K562 (cell line): ENCODE measurements around the gene UBE2H. TPM values are rescaled to one million over a fixed set of nuclear protein-coding genes. Genes with fewer than 3 reads are reported as not detected.

Experiments used
- BHLHE40 ChIP-seq: IDR thresholded peaks from 2 replicates; pipeline ENCODE4 v1.6.1; 2011; ENCODE audit warnings: low read length, improper control_type of control experiment
- DDX20 ChIP-seq: fragments of 450-650 bp; IDR thresholded peaks from 2 replicates; pipeline ENCODE4 v1.6.1; 2016; ENCODE audit warnings: missing genetic modification characterization, low read depth, mild to moderate bottlenecking, missing compliant biosample characterization, moderate library complexity
- ERF ChIP-seq: fragments of 450-650 bp; formaldehyde crosslinking; IDR thresholded peaks from 2 replicates; pipeline ENCODE4 v1.4.0; 2020; ENCODE audit warnings: mild to moderate bottlenecking, mixed read lengths
- NCOA6 ChIP-seq: fragments of 450-650 bp; IDR thresholded peaks from 2 replicates; pipeline ENCODE4 v1.6.1; 2017; ENCODE audit warnings: mild to moderate bottlenecking
- polyA plus RNA-seq, 8 experiments: library from polyadenylated mRNA; depleted of rRNA in 4 of 8; stranded (reverse) in 5 of 8; unstranded in 3 of 8; fragments of >200 nt; fragmentation: Nextera tagmentation in 2 of 8; fragmentation: Illumina TruSeq in 1 of 8; extraction: Ambion mirVana in 2 of 8; extraction: Trizol in 1 of 8; gene quantifications; 2 replicates each; pipeline versions ENCODE4 v1.2.1 to v1.2.3, GENCODE V29; 2011 to 2014; ENCODE audit warnings: inconsistent platforms in 1 of 8, missing spikeins in 1 of 8
- total RNA-seq, 7 experiments: library from RNA; depleted of rRNA in 6 of 7; stranded (reverse); fragments of >200 nt in 6 of 7; fragmentation: Illumina TruSeq in 2 of 7; extraction: Trizol in 2 of 7; gene quantifications; 2 replicates each; pipeline versions ENCODE4 v1.2.1 to v1.2.3, GENCODE V29; 2011 to 2021; ENCODE audit warnings: low replicate concordance in 1 of 7
- TF ChIP-seq, protein P1 (sequence below), 2 experiments: fragments of 450-650 bp; formaldehyde crosslinking in 1 of 2; IDR thresholded peaks; 2 replicates each; pipeline versions ENCODE4 v1.4.0 to v1.6.1; 2014 to 2020; ENCODE audit warnings: mild to moderate bottlenecking in 2 of 2, borderline replicate concordance in 1 of 2, low read depth in 1 of 2
- TF ChIP-seq, protein P2 (sequence below): fragments of 450-650 bp; IDR thresholded peaks from 2 replicates; pipeline ENCODE4 v1.6.1; 2016; ENCODE audit warnings: mild to moderate bottlenecking
- TF ChIP-seq, protein P3 (sequence below): sonication (generic); formaldehyde crosslinking; IDR thresholded peaks from 2 replicates; pipeline ENCODE4 v1.8.0; 2022; ENCODE audit warnings: mild to moderate bottlenecking, low read depth, missing genetic modification reagents
- TF ChIP-seq, protein P4 (sequence below): IDR thresholded peaks from 3 replicates; pipeline ENCODE4 v1.6.1; 2011; ENCODE audit warnings: borderline replicate concordance, mild to moderate bottlenecking, moderate library complexity; ENCODE audit not compliant: insufficient read length; ENCODE audit errors: extremely low read depth
- TF ChIP-seq, protein P5 (sequence below): sonication (generic); formaldehyde crosslinking; IDR thresholded peaks from 2 replicates; pipeline ENCODE4 v1.8.1; 2023; ENCODE audit warnings: mild to moderate bottlenecking, missing genetic modification reagents

The UBE2H gene
- total and polyA plus RNA-seq, 9 of the 15 experiments (the other 6 are each of a cell fraction or from before 2014, with no cell fraction given): 6.3 to 33.0 (median 13.3) TPM

DNA sequence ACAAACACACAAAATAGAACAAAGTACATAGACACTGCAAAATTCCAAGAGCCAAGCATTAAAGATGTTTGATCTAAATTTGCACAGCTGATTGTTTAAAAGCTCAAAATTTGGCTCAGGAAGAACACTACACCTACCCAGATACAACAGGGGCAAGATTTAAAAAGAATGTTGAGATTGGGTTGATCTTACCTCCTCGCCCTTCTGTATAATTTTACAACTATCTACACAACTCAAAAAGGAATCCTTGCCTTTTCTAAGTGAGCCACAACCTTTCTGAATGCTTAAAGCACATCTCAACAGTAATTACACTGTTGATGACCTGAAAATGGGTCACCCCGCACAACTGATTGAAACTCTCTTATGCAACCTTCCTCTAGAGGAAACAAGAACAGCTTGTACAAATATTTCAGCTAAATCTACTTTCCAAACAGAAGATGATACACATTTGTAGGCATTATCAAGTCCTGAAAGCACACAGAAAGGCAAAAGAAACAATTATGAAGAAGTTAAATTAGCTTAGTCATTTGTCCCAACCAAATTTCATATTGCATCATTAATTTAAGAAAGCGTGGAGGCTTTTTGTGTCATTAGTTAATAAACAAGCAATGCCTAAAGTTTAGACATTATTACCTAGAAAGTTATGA, 75.5 kb downstream of the UBE2H start (continued):
- TF ChIP-seq, protein P1, sequence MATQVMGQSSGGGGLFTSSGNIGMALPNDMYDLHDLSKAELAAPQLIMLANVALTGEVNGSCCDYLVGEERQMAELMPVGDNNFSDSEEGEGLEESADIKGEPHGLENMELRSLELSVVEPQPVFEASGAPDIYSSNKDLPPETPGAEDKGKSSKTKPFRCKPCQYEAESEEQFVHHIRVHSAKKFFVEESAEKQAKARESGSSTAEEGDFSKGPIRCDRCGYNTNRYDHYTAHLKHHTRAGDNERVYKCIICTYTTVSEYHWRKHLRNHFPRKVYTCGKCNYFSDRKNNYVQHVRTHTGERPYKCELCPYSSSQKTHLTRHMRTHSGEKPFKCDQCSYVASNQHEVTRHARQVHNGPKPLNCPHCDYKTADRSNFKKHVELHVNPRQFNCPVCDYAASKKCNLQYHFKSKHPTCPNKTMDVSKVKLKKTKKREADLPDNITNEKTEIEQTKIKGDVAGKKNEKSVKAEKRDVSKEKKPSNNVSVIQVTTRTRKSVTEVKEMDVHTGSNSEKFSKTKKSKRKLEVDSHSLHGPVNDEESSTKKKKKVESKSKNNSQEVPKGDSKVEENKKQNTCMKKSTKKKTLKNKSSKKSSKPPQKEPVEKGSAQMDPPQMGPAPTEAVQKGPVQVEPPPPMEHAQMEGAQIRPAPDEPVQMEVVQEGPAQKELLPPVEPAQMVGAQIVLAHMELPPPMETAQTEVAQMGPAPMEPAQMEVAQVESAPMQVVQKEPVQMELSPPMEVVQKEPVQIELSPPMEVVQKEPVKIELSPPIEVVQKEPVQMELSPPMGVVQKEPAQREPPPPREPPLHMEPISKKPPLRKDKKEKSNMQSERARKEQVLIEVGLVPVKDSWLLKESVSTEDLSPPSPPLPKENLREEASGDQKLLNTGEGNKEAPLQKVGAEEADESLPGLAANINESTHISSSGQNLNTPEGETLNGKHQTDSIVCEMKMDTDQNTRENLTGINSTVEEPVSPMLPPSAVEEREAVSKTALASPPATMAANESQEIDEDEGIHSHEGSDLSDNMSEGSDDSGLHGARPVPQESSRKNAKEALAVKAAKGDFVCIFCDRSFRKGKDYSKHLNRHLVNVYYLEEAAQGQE (IDR thresholded peaks at IDR 0.05; ENCODE audit: borderline replicate concordance): no peak
- TF ChIP-seq, protein P1 (CRISPR knock-in tag; IDR thresholded peaks at IDR 0.05; ENCODE audit: low read depth): no peak
- TF ChIP-seq, protein P2, sequence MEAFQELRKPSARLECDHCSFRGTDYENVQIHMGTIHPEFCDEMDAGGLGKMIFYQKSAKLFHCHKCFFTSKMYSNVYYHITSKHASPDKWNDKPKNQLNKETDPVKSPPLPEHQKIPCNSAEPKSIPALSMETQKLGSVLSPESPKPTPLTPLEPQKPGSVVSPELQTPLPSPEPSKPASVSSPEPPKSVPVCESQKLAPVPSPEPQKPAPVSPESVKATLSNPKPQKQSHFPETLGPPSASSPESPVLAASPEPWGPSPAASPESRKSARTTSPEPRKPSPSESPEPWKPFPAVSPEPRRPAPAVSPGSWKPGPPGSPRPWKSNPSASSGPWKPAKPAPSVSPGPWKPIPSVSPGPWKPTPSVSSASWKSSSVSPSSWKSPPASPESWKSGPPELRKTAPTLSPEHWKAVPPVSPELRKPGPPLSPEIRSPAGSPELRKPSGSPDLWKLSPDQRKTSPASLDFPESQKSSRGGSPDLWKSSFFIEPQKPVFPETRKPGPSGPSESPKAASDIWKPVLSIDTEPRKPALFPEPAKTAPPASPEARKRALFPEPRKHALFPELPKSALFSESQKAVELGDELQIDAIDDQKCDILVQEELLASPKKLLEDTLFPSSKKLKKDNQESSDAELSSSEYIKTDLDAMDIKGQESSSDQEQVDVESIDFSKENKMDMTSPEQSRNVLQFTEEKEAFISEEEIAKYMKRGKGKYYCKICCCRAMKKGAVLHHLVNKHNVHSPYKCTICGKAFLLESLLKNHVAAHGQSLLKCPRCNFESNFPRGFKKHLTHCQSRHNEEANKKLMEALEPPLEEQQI: no peak
- TF ChIP-seq NCOA6 (no peak), DDX20 (tag) (no peak), ERF (CRISPR knock-in tag) (no peak), BHLHE40 (no peak)
- TF ChIP-seq, protein P3, sequence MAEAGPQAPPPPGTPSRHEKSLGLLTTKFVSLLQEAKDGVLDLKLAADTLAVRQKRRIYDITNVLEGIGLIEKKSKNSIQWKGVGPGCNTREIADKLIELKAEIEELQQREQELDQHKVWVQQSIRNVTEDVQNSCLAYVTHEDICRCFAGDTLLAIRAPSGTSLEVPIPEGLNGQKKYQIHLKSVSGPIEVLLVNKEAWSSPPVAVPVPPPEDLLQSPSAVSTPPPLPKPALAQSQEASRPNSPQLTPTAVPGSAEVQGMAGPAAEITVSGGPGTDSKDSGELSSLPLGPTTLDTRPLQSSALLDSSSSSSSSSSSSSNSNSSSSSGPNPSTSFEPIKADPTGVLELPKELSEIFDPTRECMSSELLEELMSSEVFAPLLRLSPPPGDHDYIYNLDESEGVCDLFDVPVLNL: no peak
- TF ChIP-seq, protein P4, sequence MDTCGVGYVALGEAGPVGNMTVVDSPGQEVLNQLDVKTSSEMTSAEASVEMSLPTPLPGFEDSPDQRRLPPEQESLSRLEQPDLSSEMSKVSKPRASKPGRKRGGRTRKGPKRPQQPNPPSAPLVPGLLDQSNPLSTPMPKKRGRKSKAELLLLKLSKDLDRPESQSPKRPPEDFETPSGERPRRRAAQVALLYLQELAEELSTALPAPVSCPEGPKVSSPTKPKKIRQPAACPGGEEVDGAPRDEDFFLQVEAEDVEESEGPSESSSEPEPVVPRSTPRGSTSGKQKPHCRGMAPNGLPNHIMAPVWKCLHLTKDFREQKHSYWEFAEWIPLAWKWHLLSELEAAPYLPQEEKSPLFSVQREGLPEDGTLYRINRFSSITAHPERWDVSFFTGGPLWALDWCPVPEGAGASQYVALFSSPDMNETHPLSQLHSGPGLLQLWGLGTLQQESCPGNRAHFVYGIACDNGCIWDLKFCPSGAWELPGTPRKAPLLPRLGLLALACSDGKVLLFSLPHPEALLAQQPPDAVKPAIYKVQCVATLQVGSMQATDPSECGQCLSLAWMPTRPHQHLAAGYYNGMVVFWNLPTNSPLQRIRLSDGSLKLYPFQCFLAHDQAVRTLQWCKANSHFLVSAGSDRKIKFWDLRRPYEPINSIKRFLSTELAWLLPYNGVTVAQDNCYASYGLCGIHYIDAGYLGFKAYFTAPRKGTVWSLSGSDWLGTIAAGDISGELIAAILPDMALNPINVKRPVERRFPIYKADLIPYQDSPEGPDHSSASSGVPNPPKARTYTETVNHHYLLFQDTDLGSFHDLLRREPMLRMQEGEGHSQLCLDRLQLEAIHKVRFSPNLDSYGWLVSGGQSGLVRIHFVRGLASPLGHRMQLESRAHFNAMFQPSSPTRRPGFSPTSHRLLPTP: no peak
- TF ChIP-seq, protein P5, sequence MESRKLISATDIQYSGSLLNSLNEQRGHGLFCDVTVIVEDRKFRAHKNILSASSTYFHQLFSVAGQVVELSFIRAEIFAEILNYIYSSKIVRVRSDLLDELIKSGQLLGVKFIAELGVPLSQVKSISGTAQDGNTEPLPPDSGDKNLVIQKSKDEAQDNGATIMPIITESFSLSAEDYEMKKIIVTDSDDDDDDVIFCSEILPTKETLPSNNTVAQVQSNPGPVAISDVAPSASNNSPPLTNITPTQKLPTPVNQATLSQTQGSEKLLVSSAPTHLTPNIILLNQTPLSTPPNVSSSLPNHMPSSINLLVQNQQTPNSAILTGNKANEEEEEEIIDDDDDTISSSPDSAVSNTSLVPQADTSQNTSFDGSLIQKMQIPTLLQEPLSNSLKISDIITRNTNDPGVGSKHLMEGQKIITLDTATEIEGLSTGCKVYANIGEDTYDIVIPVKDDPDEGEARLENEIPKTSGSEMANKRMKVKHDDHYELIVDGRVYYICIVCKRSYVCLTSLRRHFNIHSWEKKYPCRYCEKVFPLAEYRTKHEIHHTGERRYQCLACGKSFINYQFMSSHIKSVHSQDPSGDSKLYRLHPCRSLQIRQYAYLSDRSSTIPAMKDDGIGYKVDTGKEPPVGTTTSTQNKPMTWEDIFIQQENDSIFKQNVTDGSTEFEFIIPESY (CRISPR knock-in tag): no peak
